GM18517 (cell line): Measurements from ENCODE around the gene LRATD1.
"Not testable (repeated sequence)": the region's sequence is repeated elsewhere in the genome, so short reads cannot be mapped to it uniquely, and the experiment has no call there.

Source experiments
- ATAC-seq: cut with Tn5 transposase; IDR thresholded peaks from one replicate; pipeline ENCODE4 v1.9.1; 2021; ENCODE audit warnings: mild to moderate bottlenecking, moderate library complexity; ENCODE audit not compliant: unreplicated experiment

The LRATD1 gene, protein sequence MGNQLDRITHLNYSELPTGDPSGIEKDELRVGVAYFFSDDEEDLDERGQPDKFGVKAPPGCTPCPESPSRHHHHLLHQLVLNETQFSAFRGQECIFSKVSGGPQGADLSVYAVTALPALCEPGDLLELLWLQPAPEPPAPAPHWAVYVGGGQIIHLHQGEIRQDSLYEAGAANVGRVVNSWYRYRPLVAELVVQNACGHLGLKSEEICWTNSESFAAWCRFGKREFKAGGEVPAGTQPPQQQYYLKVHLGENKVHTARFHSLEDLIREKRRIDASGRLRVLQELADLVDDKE

DNA sequence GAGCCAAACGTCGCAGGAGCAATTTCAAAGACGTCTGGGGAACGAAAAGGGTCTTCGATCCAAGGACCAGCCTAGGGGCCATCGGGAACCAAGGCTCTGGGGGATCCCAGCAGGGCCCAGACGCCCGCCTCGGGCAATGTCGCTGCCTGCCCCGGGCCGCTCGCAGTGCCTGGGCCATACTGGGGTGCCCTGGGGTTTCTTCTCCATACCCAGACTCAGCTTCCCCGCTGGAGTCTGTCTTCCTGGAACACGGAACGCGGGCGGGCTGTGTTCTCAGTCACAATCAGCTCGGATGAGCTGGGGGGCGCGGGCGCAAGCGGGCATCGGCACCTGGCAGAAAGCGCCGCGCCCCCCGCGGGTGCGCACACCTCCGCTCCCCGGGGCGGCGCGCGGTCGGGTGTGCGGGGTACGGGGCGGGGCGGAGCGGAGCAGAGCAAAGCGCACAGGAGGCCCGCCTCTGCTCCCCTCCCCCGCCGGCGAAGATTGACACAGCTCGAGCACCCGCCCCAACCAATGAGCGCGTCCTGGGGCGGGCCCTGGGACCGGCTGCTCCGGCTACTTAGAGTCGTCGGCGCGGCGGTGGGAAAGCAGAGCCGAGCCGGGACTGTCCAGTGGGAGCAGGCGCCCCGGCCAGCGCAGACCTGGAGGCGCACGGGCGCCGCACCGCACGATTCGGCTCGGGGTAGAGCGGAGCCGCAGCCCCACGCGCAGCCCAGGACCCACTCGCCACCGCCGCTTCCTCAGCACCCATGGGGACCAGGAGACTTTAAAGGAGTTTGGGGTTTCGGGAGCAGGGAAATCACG is at the start of gene LRATD1:
Gene LRATD1, plus strand, starts transcription at position 585 of the 804 bp plus-strand sequence. CDS start 1,263 bp downstream, outside the sequence.
- ATAC-seq: no peak

- ATAC-seq: no peak
Measured at GRCh38 chr2:14583059-14583458, 49.5 kb upstream of the LRATD1 start.

DNA sequence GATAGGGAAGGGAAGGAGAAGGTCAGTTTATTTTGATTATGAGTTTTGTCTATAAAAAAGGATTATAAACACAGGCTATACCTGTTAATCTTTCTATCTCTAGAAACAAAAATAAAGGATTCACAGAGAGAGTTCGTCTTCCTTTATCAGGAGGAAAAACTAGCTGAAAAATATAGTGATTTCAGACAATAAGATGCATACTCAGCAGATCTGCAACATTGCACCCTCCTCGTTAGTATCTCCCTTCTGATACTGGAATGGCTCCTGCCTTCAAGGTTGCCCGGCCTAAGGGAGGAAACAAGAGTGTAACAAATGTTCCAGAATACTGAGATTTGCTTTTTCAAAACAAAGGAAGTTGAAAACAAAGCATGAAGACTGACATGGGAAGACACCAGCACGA is 48.7 kb upstream of the LRATD1 start:
- ATAC-seq: no peak

DNA sequence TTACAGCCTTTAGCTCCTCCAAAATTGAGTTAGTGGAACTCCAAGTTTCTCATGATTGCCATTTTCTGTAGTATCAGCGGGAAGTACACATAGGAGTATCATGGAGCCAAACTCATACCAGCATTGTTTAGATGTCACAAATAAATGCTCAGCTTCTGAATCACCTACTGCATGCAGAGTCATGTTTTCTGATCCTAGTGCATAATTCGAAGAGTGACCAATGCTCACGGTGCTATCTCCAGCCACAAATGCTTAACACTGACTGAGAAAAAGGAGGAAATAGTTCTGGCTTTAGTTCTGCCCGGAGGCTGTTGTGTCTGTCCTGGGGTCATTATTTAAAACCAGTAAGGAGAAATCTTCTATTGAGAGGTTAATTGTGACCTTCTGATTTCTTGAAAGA is 45.4 kb upstream of the LRATD1 start:
- ATAC-seq: no peak

DNA sequence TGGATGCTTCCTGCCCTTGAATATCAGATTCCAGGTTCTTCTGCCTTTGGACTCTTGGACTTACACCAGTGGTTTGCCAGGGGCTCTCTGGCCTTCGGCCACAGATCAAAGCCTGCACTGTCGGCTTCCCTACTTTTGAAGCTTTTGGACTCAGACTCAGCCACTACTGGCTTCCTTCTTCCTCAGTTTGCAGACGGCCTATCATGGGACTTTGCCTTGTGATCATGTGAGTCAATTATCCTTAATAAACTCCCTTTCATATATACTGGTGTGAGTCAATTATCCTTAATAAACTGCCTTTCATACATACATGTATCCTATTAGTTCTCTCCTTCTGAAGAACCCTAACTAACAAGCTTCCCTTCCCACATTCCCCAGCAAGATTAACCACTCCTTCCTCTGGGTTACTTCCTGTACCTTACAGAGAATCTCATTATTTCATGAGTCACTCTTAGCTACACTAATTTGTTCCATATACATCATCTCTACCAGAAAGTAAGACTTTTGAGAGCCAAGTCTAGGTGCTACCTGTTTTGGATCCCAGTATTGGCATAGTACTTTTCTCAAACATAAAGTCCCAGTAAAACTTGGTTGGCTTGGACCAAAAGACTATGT is 31.3 kb upstream of the LRATD1 start:
- ATAC-seq: no peak

GRCh38 chr2:14602309-14602708 is 30.2 kb upstream of the LRATD1 start:
- ATAC-seq: no peak

DNA sequence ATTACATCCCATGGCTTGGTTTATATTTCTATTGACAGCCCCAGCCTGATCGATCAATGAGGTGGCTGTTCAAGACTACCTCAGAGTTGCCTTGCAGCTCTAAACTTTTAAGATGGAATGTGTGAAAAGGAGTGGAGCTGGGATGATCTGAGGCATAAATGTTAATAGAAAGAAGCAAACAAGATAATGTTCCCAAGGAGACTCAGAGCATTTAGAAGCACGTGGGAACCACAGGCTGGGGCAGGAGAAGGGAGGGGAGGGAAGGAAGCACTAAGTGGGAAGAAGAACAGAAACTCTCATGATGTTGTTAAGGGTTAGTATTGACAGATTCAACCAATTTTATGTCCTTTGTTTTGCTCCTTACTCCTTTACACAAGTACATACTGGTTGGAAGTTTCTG is 28.8 kb upstream of the LRATD1 start:
- no peak for ATAC-seq

DNA sequence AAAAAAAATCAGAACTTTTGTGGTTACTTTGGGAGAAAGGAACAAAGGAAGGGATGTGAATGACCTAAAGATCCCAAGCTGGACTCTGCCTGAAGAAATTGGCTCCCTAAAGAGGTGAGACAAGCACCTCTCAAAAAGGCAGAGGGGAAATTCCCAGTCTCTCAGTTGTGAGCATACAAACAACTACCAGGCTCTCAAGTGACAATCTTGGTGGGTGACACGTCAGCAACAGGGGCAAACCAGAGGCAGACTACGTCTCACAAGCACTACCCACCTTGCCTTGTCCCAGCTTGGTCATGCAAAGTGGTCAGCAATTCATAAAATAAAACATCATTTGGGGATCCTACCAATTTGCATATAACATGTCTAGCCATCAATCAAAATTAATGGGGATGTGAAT is 24.3 kb upstream of the LRATD1 start:
- no peak for ATAC-seq

- ATAC-seq: no peak
Measured at GRCh38 chr2:14614017-14614416, 18.5 kb upstream of the LRATD1 start.

GRCh38 chr2:14615121-14615520 is 17.4 kb upstream of the LRATD1 start:
- no peak for ATAC-seq

GRCh38 chr2:14615760-14616159 is 16.8 kb upstream of the LRATD1 start:
- ATAC-seq: no peak

- ATAC-seq: no peak
Measured at GRCh38 chr2:14616342-14616741, 16.2 kb upstream of the LRATD1 start.

GRCh38 chr2:14616950-14617349 is 15.6 kb upstream of the LRATD1 start:
- ATAC-seq: no peak

DNA sequence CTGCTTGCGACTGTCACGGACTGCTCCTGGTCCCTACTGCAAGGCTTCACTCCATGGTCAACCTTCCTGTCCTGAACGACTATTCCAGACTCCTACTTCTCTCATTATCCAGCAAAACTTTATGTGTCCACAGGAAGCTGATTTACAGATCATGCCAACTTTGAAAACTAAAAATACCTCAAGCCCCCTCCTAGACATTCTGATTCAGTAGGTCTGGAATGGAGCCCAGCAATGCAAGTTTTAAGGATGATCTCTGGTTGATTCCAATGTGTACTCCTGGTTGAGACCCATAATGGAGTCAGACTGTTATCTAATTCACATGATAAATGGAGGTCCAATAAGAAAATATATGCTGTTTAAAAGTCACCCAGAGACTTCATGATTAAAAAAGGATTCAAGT is 13.1 kb upstream of the LRATD1 start:
- ATAC-seq: no peak

GRCh38 chr2:14621114-14621513 is 11.4 kb upstream of the LRATD1 start:
- ATAC-seq: no peak

- ATAC-seq: no peak
Measured at GRCh38 chr2:14621906-14622549, 10.5 kb upstream of the LRATD1 start.

DNA sequence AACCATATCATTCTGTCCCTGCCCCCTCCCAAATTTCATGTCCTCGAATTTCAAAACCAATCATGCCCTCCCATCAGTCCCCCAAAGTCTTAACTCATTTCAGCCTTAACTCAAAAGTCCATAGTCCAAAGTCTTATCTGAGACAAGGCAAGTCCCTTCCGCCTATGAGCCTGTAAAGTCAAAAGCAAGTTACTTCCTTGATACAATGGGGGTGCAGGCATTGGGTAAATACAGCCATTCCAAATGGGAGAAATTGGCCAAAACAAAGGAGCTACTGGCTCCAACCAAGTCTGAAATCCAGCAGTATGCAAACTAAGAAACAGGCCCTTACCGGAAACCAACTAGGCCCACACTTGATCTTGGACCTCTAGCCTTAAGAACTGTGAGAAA is 10.0 kb upstream of the LRATD1 start:
- ATAC-seq: not testable (repeated sequence)

DNA sequence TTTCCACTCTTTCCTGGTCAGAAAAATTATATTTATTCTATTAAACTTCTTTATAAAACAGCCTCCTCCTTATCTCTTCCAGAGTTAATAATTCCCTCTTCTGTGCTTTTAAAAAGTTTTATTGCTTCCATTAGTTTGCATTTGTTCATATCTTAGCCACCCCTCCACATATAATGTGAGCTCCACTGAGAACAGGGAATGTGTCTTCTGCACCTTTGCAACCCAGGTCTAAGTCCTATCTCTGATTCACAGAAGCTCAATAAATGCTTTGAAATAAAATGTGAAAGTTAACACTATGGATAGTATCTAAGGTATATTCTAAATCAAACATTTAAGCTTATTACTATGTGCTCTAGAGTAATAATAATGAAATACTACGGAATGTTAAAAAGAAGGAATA is 9.3 kb upstream of the LRATD1 start:
- no peak for ATAC-seq

GRCh38 chr2:14626873-14627272 is 5.6 kb upstream of the LRATD1 start:
- ATAC-seq: no peak

DNA sequence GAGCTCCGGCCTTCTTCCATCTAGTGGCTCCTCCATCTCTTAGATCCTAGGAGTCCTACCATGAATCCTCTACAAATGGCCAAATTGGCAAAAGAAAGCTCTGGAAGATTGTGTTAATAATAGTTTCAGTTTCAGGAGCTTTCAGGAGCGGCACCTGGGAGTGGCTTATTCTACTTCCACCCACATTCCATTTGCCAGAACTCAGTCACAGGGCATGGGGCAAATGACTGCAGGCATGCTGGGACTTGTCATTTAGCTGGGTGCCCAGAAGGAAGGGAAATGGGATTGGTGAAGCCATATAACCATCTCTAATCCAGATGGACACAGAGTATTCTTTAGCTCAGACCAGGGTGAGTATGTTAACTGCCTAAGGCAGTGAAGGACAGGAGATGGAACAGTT is 3.6 kb upstream of the LRATD1 start:
- no peak for ATAC-seq

DNA sequence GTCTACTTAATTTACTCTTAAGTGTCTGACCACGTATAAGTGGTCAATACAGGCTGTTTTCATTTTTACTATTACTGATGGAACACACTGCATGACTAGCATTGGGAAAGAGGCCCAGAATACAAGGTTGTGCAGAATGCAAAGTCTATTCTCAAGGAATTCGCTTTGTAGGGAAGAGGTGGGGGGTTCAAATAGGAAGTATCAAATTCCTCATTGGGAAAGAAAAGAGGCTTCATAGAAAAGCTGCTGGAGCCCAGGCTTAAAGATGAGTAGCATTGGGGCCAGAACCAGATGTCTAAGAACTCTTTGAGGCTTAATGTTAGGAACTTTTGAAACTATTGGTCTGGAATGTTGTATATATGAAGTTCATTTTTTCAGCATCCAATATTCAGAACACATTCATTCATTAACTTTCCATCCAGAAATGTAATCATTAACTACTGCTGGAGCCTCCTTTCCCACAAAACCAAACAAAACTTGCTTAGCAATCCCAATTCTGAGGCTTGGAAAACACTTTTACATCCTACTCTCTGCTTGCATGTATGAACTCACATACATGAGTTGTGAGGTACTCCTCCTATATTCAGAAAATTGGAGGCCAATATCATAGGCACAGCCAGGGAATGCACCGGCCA is 994 bp upstream of the LRATD1 start:
- no peak for ATAC-seq
